HepG2 (cell line): ENCODE results near the gene DDRGK1. TPM values are rescaled to one million over a fixed set of nuclear protein-coding genes. Genes with fewer than 3 reads are reported as not detected.

ENCODE experiments used
- ARNTL ChIP-seq: sonication (generic); formaldehyde crosslinking; IDR thresholded peaks from 2 replicates; pipeline ENCODE4 v1.4.0; 2020; ENCODE audit warnings: mild to moderate bottlenecking, missing genetic modification reagents
- FOSL1 ChIP-seq: sonication (generic); formaldehyde crosslinking; IDR thresholded peaks from 2 replicates; pipeline ENCODE4 v1.9.0; 2021; ENCODE audit warnings: missing genetic modification reagents, borderline replicate concordance
- HOXA7 ChIP-seq: sonication (generic); formaldehyde crosslinking; IDR thresholded peaks from 2 replicates; pipeline ENCODE4 v1.8.1; 2022; ENCODE audit warnings: mild to moderate bottlenecking, missing genetic modification reagents, moderate library complexity
- HOXD1 ChIP-seq: sonication (generic); formaldehyde crosslinking; IDR thresholded peaks from 2 replicates; pipeline ENCODE4 v1.5.0; 2020; ENCODE audit warnings: missing genetic modification reagents
- IRF2 ChIP-seq: IDR thresholded peaks from 2 replicates; pipeline ENCODE4 v1.6.1; 2018; ENCODE audit warnings: missing genetic modification reagents, missing compliant biosample characterization
- KLF9 ChIP-seq: IDR thresholded peaks from 2 replicates; pipeline ENCODE4 v1.6.1; 2016; ENCODE audit warnings: low read depth
- MTA1 ChIP-seq: sonication (generic); formaldehyde crosslinking; IDR thresholded peaks from 2 replicates; pipeline ENCODE4 v1.4.0; 2020; ENCODE audit warnings: missing genetic modification reagents, mild to moderate bottlenecking, borderline replicate concordance
- NFKB2 ChIP-seq: sonication (generic); formaldehyde crosslinking; IDR thresholded peaks from 2 replicates; pipeline ENCODE4 v1.4.0; 2020; ENCODE audit warnings: missing genetic modification reagents, borderline replicate concordance
- RBM22 ChIP-seq: fragments of 200-400 bp; formaldehyde crosslinking; optimal IDR thresholded peaks from 2 replicates; pipeline ENCODE3; 2017; ENCODE audit warnings: mild to moderate bottlenecking, low read length, moderate library complexity
- ZNF20 ChIP-seq: sonication (generic); formaldehyde crosslinking; IDR thresholded peaks from 2 replicates; pipeline ENCODE4 v1.4.0; 2020; ENCODE audit warnings: mild to moderate bottlenecking, moderate library complexity, missing genetic modification reagents
- ZNF230 ChIP-seq: sonication (generic); formaldehyde crosslinking; IDR thresholded peaks from 2 replicates; pipeline ENCODE4 v1.4.0; 2020; ENCODE audit warnings: mild to moderate bottlenecking, missing genetic modification reagents
- polyA plus RNA-seq, 8 experiments: library from polyadenylated mRNA; depleted of rRNA in 3 of 8; stranded (reverse) in 7 of 8; unstranded in 1 of 8; fragments of >200 nt; fragmentation: Illumina TruSeq in 4 of 8; extraction: Trizol in 4 of 8; gene quantifications; 2 replicates each; pipeline versions ENCODE4 v1.2.1 to v1.2.3, GENCODE V29; 2011 to 2016; ENCODE audit warnings: low read depth in 4 of 8, missing spikeins in 1 of 8, mixed read lengths in 1 of 8; ENCODE audit not compliant: insufficient read depth in 1 of 8
- total RNA-seq, 5 experiments: library from RNA; depleted of rRNA; stranded (reverse); fragments of >200 nt; fragmentation: Illumina TruSeq; extraction: Trizol; gene quantifications; 2 replicates each; pipeline ENCODE4 v1.2.3, GENCODE V29; 2016; ENCODE audit warnings: low read depth in 1 of 5
- TF ChIP-seq, protein P1 (sequence below): sonication (generic); formaldehyde crosslinking; IDR thresholded peaks from 2 replicates; pipeline ENCODE4 v1.5.1; 2020; ENCODE audit warnings: mild to moderate bottlenecking, missing genetic modification reagents, moderate library complexity
- TF ChIP-seq, protein P2 (sequence below): sonication (generic); formaldehyde crosslinking; IDR thresholded peaks from 2 replicates; pipeline ENCODE4 v1.4.0; 2020; ENCODE audit warnings: mild to moderate bottlenecking, missing genetic modification reagents
- TF ChIP-seq, protein P3 (sequence below): IDR thresholded peaks from 2 replicates; pipeline ENCODE4 v1.6.1; 2016
- TF ChIP-seq, protein P4 (sequence below): sonication (generic); formaldehyde crosslinking; IDR thresholded peaks from 2 replicates; pipeline ENCODE4 v1.4.0; 2020; ENCODE audit warnings: missing genetic modification reagents
- TF ChIP-seq, protein P5 (sequence below): sonication (generic); formaldehyde crosslinking; IDR thresholded peaks from 2 replicates; pipeline ENCODE4 v1.5.1; 2020; ENCODE audit warnings: missing genetic modification reagents, mild to moderate bottlenecking, borderline replicate concordance

DDRGK1 gene
- total and polyA plus RNA-seq, 2 of the 13 experiments (the other 11 are each of a cell fraction or from before 2014, with no cell fraction given) = 96.7 to 149 TPM

DNA sequence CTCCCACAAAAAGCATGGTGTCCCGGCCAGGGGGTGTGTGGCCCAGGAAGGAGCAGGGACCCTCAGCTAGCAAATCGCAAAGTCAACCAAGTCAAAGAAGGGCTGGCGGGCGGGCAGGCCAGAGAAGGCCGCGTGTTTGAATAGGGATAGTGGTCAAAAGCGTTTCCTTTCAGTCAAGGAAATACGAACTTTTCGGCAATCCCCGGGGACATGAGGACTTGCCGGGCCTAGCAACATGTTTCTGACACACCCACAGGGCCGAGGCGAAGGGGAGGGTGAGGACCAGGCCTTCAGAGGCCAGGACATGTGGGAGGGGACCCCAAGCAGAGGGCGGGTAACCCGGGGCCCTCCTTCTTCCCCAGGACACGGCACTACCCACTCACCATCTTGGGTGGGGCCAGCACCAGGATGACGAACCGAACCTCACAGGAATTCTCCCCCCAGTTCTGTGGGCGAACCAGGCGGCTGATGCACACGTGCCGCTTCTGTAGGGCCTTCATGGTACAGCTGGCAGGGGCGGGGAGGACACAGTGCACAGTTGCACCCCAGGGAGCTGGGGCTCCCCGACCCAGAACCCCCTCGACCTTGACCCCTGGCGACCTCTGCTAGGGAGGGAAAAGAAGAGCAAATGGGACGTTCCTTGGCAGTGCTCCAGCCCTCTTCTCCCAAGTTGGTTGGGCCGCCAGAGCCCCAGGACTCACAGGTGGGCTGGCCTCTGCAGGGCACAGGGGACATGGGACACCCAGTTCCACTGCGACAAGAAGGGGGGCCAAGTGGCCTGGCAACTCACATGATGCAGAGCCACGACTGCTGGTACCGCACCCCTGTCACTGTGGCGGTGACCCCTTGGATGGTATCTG lies 28.9 kb upstream of the DDRGK1 start (continued):
- TF ChIP-seq, protein P1, sequence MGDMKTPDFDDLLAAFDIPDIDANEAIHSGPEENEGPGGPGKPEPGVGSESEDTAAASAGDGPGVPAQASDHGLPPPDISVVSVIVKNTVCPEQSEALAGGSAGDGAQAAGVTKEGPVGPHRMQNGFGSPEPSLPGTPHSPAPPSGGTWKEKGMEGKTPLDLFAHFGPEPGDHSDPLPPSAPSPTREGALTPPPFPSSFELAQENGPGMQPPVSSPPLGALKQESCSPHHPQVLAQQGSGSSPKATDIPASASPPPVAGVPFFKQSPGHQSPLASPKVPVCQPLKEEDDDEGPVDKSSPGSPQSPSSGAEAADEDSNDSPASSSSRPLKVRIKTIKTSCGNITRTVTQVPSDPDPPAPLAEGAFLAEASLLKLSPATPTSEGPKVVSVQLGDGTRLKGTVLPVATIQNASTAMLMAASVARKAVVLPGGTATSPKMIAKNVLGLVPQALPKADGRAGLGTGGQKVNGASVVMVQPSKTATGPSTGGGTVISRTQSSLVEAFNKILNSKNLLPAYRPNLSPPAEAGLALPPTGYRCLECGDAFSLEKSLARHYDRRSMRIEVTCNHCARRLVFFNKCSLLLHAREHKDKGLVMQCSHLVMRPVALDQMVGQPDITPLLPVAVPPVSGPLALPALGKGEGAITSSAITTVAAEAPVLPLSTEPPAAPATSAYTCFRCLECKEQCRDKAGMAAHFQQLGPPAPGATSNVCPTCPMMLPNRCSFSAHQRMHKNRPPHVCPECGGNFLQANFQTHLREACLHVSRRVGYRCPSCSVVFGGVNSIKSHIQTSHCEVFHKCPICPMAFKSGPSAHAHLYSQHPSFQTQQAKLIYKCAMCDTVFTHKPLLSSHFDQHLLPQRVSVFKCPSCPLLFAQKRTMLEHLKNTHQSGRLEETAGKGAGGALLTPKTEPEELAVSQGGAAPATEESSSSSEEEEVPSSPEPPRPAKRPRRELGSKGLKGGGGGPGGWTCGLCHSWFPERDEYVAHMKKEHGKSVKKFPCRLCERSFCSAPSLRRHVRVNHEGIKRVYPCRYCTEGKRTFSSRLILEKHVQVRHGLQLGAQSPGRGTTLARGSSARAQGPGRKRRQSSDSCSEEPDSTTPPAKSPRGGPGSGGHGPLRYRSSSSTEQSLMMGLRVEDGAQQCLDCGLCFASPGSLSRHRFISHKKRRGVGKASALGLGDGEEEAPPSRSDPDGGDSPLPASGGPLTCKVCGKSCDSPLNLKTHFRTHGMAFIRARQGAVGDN (CRISPR knock-in tag) = peak; percentile 17; the same call in 1 of the 2 replicates
- TF ChIP-seq ZNF230 (CRISPR knock-in tag) = no peak
- no peak for TF ChIP-seq ZNF20 (CRISPR knock-in tag)
- TF ChIP-seq FOSL1 = no peak
- TF ChIP-seq, protein P2, sequence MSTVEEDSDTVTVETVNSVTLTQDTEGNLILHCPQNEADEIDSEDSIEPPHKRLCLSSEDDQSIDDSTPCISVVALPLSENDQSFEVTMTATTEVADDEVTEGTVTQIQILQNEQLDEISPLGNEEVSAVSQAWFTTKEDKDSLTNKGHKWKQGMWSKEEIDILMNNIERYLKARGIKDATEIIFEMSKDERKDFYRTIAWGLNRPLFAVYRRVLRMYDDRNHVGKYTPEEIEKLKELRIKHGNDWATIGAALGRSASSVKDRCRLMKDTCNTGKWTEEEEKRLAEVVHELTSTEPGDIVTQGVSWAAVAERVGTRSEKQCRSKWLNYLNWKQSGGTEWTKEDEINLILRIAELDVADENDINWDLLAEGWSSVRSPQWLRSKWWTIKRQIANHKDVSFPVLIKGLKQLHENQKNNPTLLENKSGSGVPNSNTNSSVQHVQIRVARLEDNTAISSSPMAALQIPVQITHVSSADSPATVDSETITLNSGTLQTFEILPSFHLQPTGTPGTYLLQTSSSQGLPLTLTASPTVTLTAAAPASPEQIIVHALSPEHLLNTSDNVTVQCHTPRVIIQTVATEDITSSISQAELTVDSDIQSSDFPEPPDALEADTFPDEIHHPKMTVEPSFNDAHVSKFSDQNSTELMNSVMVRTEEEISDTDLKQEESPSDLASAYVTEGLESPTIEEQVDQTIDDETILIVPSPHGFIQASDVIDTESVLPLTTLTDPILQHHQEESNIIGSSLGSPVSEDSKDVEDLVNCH = no peak
- TF ChIP-seq IRF2 = no peak
- TF ChIP-seq, protein P3, sequence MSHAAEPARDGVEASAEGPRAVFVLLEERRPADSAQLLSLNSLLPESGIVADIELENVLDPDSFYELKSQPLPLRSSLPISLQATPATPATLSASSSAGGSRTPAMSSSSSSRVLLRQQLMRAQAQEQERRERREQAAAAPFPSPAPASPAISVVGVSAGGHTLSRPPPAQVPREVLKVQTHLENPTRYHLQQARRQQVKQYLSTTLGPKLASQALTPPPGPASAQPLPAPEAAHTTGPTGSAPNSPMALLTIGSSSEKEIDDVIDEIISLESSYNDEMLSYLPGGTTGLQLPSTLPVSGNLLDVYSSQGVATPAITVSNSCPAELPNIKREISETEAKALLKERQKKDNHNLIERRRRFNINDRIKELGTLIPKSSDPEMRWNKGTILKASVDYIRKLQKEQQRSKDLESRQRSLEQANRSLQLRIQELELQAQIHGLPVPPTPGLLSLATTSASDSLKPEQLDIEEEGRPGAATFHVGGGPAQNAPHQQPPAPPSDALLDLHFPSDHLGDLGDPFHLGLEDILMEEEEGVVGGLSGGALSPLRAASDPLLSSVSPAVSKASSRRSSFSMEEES (CRISPR knock-in tag) = no peak
- TF ChIP-seq HOXD1 = 0 out of 2 replicates have a peak, but pooled peaks have one; percentile 15
- TF ChIP-seq, protein P4, sequence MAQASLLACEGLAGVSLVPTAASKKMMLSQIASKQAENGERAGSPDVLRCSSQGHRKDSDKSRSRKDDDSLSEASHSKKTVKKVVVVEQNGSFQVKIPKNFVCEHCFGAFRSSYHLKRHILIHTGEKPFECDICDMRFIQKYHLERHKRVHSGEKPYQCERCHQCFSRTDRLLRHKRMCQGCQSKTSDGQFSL (CRISPR knock-in tag) = no peak
- TF ChIP-seq, protein P5, sequence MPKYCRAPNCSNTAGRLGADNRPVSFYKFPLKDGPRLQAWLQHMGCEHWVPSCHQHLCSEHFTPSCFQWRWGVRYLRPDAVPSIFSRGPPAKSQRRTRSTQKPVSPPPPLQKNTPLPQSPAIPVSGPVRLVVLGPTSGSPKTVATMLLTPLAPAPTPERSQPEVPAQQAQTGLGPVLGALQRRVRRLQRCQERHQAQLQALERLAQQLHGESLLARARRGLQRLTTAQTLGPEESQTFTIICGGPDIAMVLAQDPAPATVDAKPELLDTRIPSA = no peak
- TF ChIP-seq RBM22 = no peak
- TF ChIP-seq KLF9 (CRISPR knock-in tag) = no peak
- TF ChIP-seq NFKB2 (CRISPR knock-in tag) = 0 out of 2 replicates have a peak, but pooled peaks have one; percentile 15
- TF ChIP-seq ARNTL (CRISPR knock-in tag) = no peak
- TF ChIP-seq HOXA7 (CRISPR knock-in tag) = no peak
- TF ChIP-seq MTA1 (CRISPR knock-in tag) = no peak
